Neural progenitor cell (in vitro differentiated cells): Measurements from ENCODE around the gene SCRG1. TPM values are rescaled to one million over a fixed set of nuclear protein-coding genes. Genes with fewer than 3 reads are reported as not detected.

Experiments
- DNase-seq: peaks from one replicate; pipeline ENCODE4 v3.0.0-alpha.2; 2016; ENCODE audit warnings: low spot score
- H2AFZ ChIP-seq: fragments of 200-600 bp; sonication (generic); replicated peaks from 2 replicates; pipeline ENCODE4 v1.6.1; 2016; ENCODE audit warnings: antibody characterized with exemption
- H3F3A ChIP-seq: fragments of 200-600 bp; sonication (generic); 2 replicates; pipeline ENCODE4 v1.6.1; 2016; ENCODE audit warnings: antibody characterized with exemption, low read depth
- H3K27ac ChIP-seq: fragments of 200-600 bp; sonication (generic); 2 replicates; pipeline ENCODE4 v1.5.1; 2016; ENCODE audit warnings: mild to moderate bottlenecking
- H3K27me3 ChIP-seq: fragments of 200-600 bp; sonication (generic); 2 replicates; pipeline ENCODE4 v1.6.1; 2016; ENCODE audit warnings: mild to moderate bottlenecking, moderate library complexity
- H3K36me3 ChIP-seq: fragments of 200-600 bp; sonication (generic); 2 replicates; pipeline ENCODE4 v1.5.1; 2016
- H3K4me1 ChIP-seq: fragments of 200-600 bp; sonication (generic); 2 replicates; pipeline ENCODE4 v1.6.1; 2016; ENCODE audit warnings: mixed run types
- H3K4me2 ChIP-seq: fragments of 200-600 bp; sonication (generic); 2 replicates; pipeline ENCODE4 v1.6.1; 2016
- H3K4me3 ChIP-seq: fragments of 200-600 bp; sonication (generic); 2 replicates; pipeline ENCODE4 v1.5.1; 2016
- H3K79me2 ChIP-seq: fragments of 200-600 bp; sonication (generic); 2 replicates; pipeline ENCODE4 v1.6.1; 2016; ENCODE audit warnings: low read depth
- H3K9ac ChIP-seq: fragments of 200-600 bp; sonication (generic); 2 replicates; pipeline ENCODE4 v1.6.1; 2016
- H3K9me3 ChIP-seq: fragments of 200-600 bp; sonication (generic); 2 replicates; pipeline ENCODE4 v1.5.1; 2016; ENCODE audit warnings: low read depth
- H4K20me1 ChIP-seq: fragments of 200-600 bp; sonication (generic); 2 replicates; pipeline ENCODE4 v1.6.1; 2016; ENCODE audit warnings: low read depth
- H3K27ac Mint-ChIP-seq: 3 replicates; pipeline ENCODE4 v1.8.0; 2021; ENCODE audit warnings: mixed read lengths
- H3K27me3 Mint-ChIP-seq: 2 replicates; pipeline ENCODE4 v1.8.0; 2022; ENCODE audit warnings: low read depth, mild to moderate bottlenecking, inconsistent platforms, moderate library complexity, mixed read lengths; ENCODE audit not compliant: insufficient read depth
- H3K36me3 Mint-ChIP-seq: 3 replicates; pipeline ENCODE4 v1.8.0; 2021; ENCODE audit warnings: mixed read lengths
- H3K4me1 Mint-ChIP-seq: 3 replicates; pipeline ENCODE4 v1.8.0; 2021; ENCODE audit warnings: mixed read lengths
- H3K4me3 Mint-ChIP-seq: 3 replicates; pipeline ENCODE4 v1.8.0; 2021; ENCODE audit warnings: mild to moderate bottlenecking, moderate library complexity, mixed read lengths
- H3K9me3 Mint-ChIP-seq: 3 replicates; pipeline ENCODE4 v1.8.0; 2020; ENCODE audit warnings: mixed read lengths
- CTCF ChIP-seq: fragments of 200-600 bp; sonication (generic); IDR thresholded peaks from 2 replicates; pipeline ENCODE4 v1.5.1; 2017; ENCODE audit warnings: antibody characterized with exemption, mild to moderate bottlenecking
- EZH2 ChIP-seq: fragments of 200-600 bp; sonication (generic); IDR thresholded peaks from 2 replicates; pipeline ENCODE4 v1.6.1; 2017; ENCODE audit warnings: antibody characterized with exemption, mild to moderate bottlenecking, moderate library complexity
- EZH2phosphoT487 ChIP-seq: fragments of 200-600 bp; sonication (generic); IDR thresholded peaks from 2 replicates; pipeline ENCODE4 v1.6.1; 2017; ENCODE audit warnings: antibody characterized with exemption
- total RNA-seq: library from RNA; depleted of rRNA; stranded (reverse); fragments of >200 nt; gene quantifications from 2 replicates; pipeline ENCODE4 v1.2.3, GENCODE V29; 2015; ENCODE audit warnings: low replicate concordance

The SCRG1 gene
- total RNA-seq, 1 donor from 2014 or later: 0.37 TPM

GRCh38 chr4:173411106-173411693, 12.3 kb upstream of the SCRG1 start:
- H3K36me3 ChIP-seq: no peaks in the 10 kb centered on the region
- H3K4me2 ChIP-seq: no peak overlapping the region
- H3K27me3 Mint-ChIP-seq: peaks cover 3% of the 10 kb centered on the region
- no peak overlapping the region for H3K9ac ChIP-seq
- TF ChIP-seq EZH2 (no peak), CTCF (no peak), EZH2phosphoT487 (no peak)
- H2AFZ ChIP-seq: no peak overlapping the region
- no peak overlapping the region for H3K4me3 ChIP-seq
- no peaks in the 10 kb centered on the region for H3K9me3 Mint-ChIP-seq
- H4K20me1 ChIP-seq: no peaks in the 10 kb centered on the region
- H3K27ac Mint-ChIP-seq: no peak overlapping the region
- H3F3A ChIP-seq: no peaks in the 10 kb centered on the region
- no peaks in the 10 kb centered on the region for H3K9me3 ChIP-seq
- H3K4me1 ChIP-seq: no peaks in the 10 kb centered on the region
- H3K27ac ChIP-seq: no peak overlapping the region
- H3K27me3 ChIP-seq: no peaks in the 10 kb centered on the region
- H3K36me3 Mint-ChIP-seq: peaks cover 3% of the 10 kb centered on the region
- no peak overlapping the region for H3K4me3 Mint-ChIP-seq
- H3K79me2 ChIP-seq: no peaks in the 10 kb centered on the region
- no peaks in the 10 kb centered on the region for H3K4me1 Mint-ChIP-seq
- no peak for DNase-seq

GRCh38 chr4:173410079-173410478, 11.2 kb upstream of the SCRG1 start:
- peaks cover 9% of the 10 kb centered on the region for H3K36me3 Mint-ChIP-seq
- Histone ChIP-seq H4K20me1 (no peaks in the 10 kb centered on the region), H3K4me3 (no peak overlapping the region), H3K27ac (no peak overlapping the region), H3K36me3 (no peaks in the 10 kb centered on the region), H3K79me2 (no peaks in the 10 kb centered on the region), H2AFZ (no peak overlapping the region), H3K9me3 (no peaks in the 10 kb centered on the region), H3K4me1 (no peaks in the 10 kb centered on the region), H3K27me3 (no peaks in the 10 kb centered on the region), H3K4me2 (no peak overlapping the region), H3F3A (no peaks in the 10 kb centered on the region), H3K9ac (no peak overlapping the region)
- TF ChIP-seq CTCF: no peak
- TF ChIP-seq EZH2phosphoT487: no peak
- TF ChIP-seq EZH2: no peak
- H3K27ac Mint-ChIP-seq: no peak overlapping the region
- H3K9me3 Mint-ChIP-seq: no peaks in the 10 kb centered on the region
- peaks cover 3% of the 10 kb centered on the region for H3K27me3 Mint-ChIP-seq
- no peaks in the 10 kb centered on the region for H3K4me1 Mint-ChIP-seq
- no peak for DNase-seq
- H3K4me3 Mint-ChIP-seq: no peak overlapping the region

- Histone ChIP-seq H4K20me1 (no peaks in the 10 kb centered on the region), H2AFZ (no peak overlapping the region), H3K79me2 (no peaks in the 10 kb centered on the region), H3K4me1 (no peaks in the 10 kb centered on the region), H3K9ac (no peak overlapping the region), H3F3A (no peaks in the 10 kb centered on the region), H3K4me2 (no peak overlapping the region), H3K9me3 (no peaks in the 10 kb centered on the region), H3K36me3 (no peaks in the 10 kb centered on the region), H3K4me3 (no peak overlapping the region), H3K27ac (no peak overlapping the region), H3K27me3 (no peaks in the 10 kb centered on the region)
- Mint-ChIP-seq H3K27ac (no peak overlapping the region), H3K4me1 (no peaks in the 10 kb centered on the region), H3K27me3 (no peaks in the 10 kb centered on the region), H3K4me3 (no peak overlapping the region), H3K9me3 (no peaks in the 10 kb centered on the region), H3K36me3 (peaks cover 9% of the 10 kb centered on the region)
- TF ChIP-seq CTCF (no peak), EZH2phosphoT487 (no peak), EZH2 (no peak)
- no peak for DNase-seq
Observed at GRCh38 chr4:173405840-173406606, 7.1 kb upstream of the SCRG1 start.
